Measurements from ENCODE around the gene KRTAP4-16. TPM values are rescaled to one million over a fixed set of nuclear protein-coding genes. Genes with fewer than 3 reads are reported as not detected.
"Not testable (repeated sequence)": the region's sequence is repeated elsewhere in the genome, so short reads cannot be mapped to it uniquely, and the experiment has no call there.

KRTAP4-16 gene
- total RNA-seq, 4 donors from 2014 or later, result not detected

- H3K27me3 ChIP-seq, result no peaks in the 10 kb centered on the region
- H3K4me1 ChIP-seq, result no peaks in the 10 kb centered on the region
- WGBS, 2 donors, result 70% methylated on average over 2 of the region's 2 CpGs
- H3K9me3 ChIP-seq, result no peaks in the 10 kb centered on the region
- TF ChIP-seq CTCF (IDR thresholded peaks at IDR 0.05) (no peak), POLR2A (IDR thresholded peaks at IDR 0.05) (no peak), EP300 (IDR thresholded peaks at IDR 0.05) (no peak)
- H3K36me3 ChIP-seq, result no peaks in the 10 kb centered on the region
- DNase-seq (ENCODE audit: low spot score in 2 of 2), result no peak
- no peak overlapping the region for H3K27ac ChIP-seq
- H3K4me3 ChIP-seq, result no peak overlapping the region
Observed at GRCh38 chr17:41133880-41134735, 32.1 kb upstream of the KRTAP4-16 start.

- 84 to 85% methylated on average over 3 of the region's 3 CpGs for WGBS, 2 donors
- no peak for DNase-seq (ENCODE audit: low spot score in 2 of 2)
- TF ChIP-seq CTCF (IDR thresholded peaks at IDR 0.05), result no peak
- no peak for TF ChIP-seq POLR2A (IDR thresholded peaks at IDR 0.05)
- TF ChIP-seq EP300 (IDR thresholded peaks at IDR 0.05), result no peak
Observed at GRCh38 chr17:41131979-41132378, 30.0 kb upstream of the KRTAP4-16 start.

GRCh38 chr17:41127371-41127770 is 25.4 kb upstream of the KRTAP4-16 start:
- H3K27me3 ChIP-seq, result peaks cover 0 to 4% of the 10 kb centered on the region in 2 donors
- H3K4me3 ChIP-seq, result no peak overlapping the region
- no peak for DNase-seq (ENCODE audit: low spot score in 2 of 2)
- 60 to 64% methylated on average over 1 of the region's 1 CpG for WGBS, 2 donors
- H3K9me3 ChIP-seq, result no peaks in the 10 kb centered on the region
- H3K27ac ChIP-seq, result no peak overlapping the region
- no peaks in the 10 kb centered on the region for H3K4me1 ChIP-seq
- TF ChIP-seq EP300 (IDR thresholded peaks at IDR 0.05), result no peak
- no peak for TF ChIP-seq POLR2A (IDR thresholded peaks at IDR 0.05)
- TF ChIP-seq CTCF (IDR thresholded peaks at IDR 0.05), result no peak
- no peaks in the 10 kb centered on the region for H3K36me3 ChIP-seq

More at GRCh38 chr17:41131979-41132378, 30.0 kb upstream of the KRTAP4-16 start:
- Histone ChIP-seq H3K4me3 (no peak overlapping the region), H3K36me3 (no peaks in the 10 kb centered on the region), H3K27me3 (no peaks in the 10 kb centered on the region), H3K27ac (no peak overlapping the region), H3K4me1 (no peaks in the 10 kb centered on the region), H3K9me3 (no peaks in the 10 kb centered on the region)

- H3K4me3 ChIP-seq, result no peak overlapping the region
- peaks cover 0 to 4% of the 10 kb centered on the region in 2 donors for H3K27me3 ChIP-seq
- no peaks in the 10 kb centered on the region for H3K36me3 ChIP-seq
- no peak overlapping the region for H3K27ac ChIP-seq
- no peak for TF ChIP-seq EP300 (IDR thresholded peaks at IDR 0.05)
- 83 to 91% methylated on average over 3 of the region's 3 CpGs for WGBS, 2 donors
- no peaks in the 10 kb centered on the region for H3K4me1 ChIP-seq
- DNase-seq (ENCODE audit: low spot score in 2 of 2), result no peak
- no peaks in the 10 kb centered on the region for H3K9me3 ChIP-seq
Observed at GRCh38 chr17:41126412-41126811, 24.4 kb upstream of the KRTAP4-16 start.

GRCh38 chr17:41125064-41125463 is 23.1 kb upstream of the KRTAP4-16 start:
- Histone ChIP-seq H3K27me3 (peaks cover 0 to 4% of the 10 kb centered on the region in 2 donors), H3K4me1 (no peaks in the 10 kb centered on the region), H3K36me3 (no peaks in the 10 kb centered on the region), H3K9me3 (no peaks in the 10 kb centered on the region), H3K4me3 (no peak overlapping the region), H3K27ac (no peak overlapping the region)
- WGBS, 2 donors, result 96 to 97% methylated on average over 2 of the region's 2 CpGs
- DNase-seq (ENCODE audit: low spot score in 2 of 2), result no peak
- TF ChIP-seq EP300 (IDR thresholded peaks at IDR 0.05) (no peak), POLR2A (IDR thresholded peaks at IDR 0.05) (no peak), CTCF (IDR thresholded peaks at IDR 0.05) (no peak)

GRCh38 chr17:41123991-41124371 is 22.0 kb upstream of the KRTAP4-16 start, which contains the start of gene KRTAP4-12:
KRTAP4-12 (minus strand) TSS chr17:41124182; CDS start chr17:41124122, 60 bp downstream.
- not testable (repeated sequence) for H3K4me1 ChIP-seq; H3K36me3 ChIP-seq; H3K27me3 ChIP-seq; H3K4me3 ChIP-seq; H3K9me3 ChIP-seq; H3K27ac ChIP-seq; DNase-seq (ENCODE audit: low spot score in 2 of 2)
- 77 to 78% methylated on average over 3 of the region's 3 CpGs for WGBS, 2 donors

- H3K4me3 ChIP-seq; H3K27ac ChIP-seq; H3K9me3 ChIP-seq; DNase-seq (ENCODE audit: low spot score in 2 of 2); H3K27me3 ChIP-seq; H3K4me1 ChIP-seq; H3K36me3 ChIP-seq: not testable (repeated sequence)
- 88 to 93% methylated on average over 10 to 11 of the region's 12 CpGs for WGBS, 2 donors
Observed at GRCh38 chr17:41123292-41123990, 21.4 kb upstream of the KRTAP4-16 start.

All from tibial nerve (tissue), 4 donors.